ENCODE data around the gene TOMM70. TPM values are rescaled to one million over a fixed set of nuclear protein-coding genes. Genes with fewer than 3 reads are reported as not detected.
A peak's percentile ranks its signal among the peaks of the same experiment; 100 is the strongest.
"Not testable (repeated sequence)": the region's sequence is repeated elsewhere in the genome, so short reads cannot be mapped to it uniquely, and the experiment has no call there.

Gene TOMM70
- 62.2 and 82.9 TPM in 2 replicates for total RNA-seq (2014; rRNA removed; shearing (Covaris generic))

GRCh38 chr3:100400780-100401673, at the start of gene TOMM70, which contains the start of gene LNP1:
Gene TOMM70 (minus strand): TSS chr3:100401089. CDS start chr3:100400949, 140 bp downstream.
Gene LNP1 (plus strand): TSS chr3:100401539. CDS start chr3:100429730, 28,191 bp downstream.
- Histone ChIP-seq H3K27me3 (ENCODE audit: control insufficient read depth, insufficient read depth, low read length) (no peaks in the 10 kb centered on the region), H3K4me3 (ENCODE audit: insufficient read depth, low read depth, low read length) (peak within 1 kb of the TSS; percentile 92), H3K36me3 (replicated peaks; ENCODE audit: control insufficient read depth, insufficient read depth, low read length) (no peaks in the 10 kb centered on the region)
- peak; percentile 85 for DNase-seq

GRCh38 chr3:100449214-100449613, 48.3 kb upstream of the TOMM70 start:
- no peaks in the 10 kb centered on the region for H3K36me3 ChIP-seq (replicated peaks; ENCODE audit: control insufficient read depth, insufficient read depth, low read length)
- no peak overlapping the region for H3K4me3 ChIP-seq (ENCODE audit: insufficient read depth, low read depth, low read length)
- no peak for DNase-seq
- H3K27me3 ChIP-seq (ENCODE audit: control insufficient read depth, insufficient read depth, low read length) = no peaks in the 10 kb centered on the region

- no peak for DNase-seq
- Histone ChIP-seq H3K27me3 (ENCODE audit: control insufficient read depth, insufficient read depth, low read length) (no peaks in the 10 kb centered on the region), H3K36me3 (replicated peaks; ENCODE audit: control insufficient read depth, insufficient read depth, low read length) (no peaks in the 10 kb centered on the region), H3K4me3 (ENCODE audit: insufficient read depth, low read depth, low read length) (no peak overlapping the region)
Measured at GRCh38 chr3:100448079-100448478, 47.2 kb upstream of the TOMM70 start.

- DNase-seq; H3K27me3 ChIP-seq (ENCODE audit: control insufficient read depth, insufficient read depth, low read length); H3K36me3 ChIP-seq (replicated peaks; ENCODE audit: control insufficient read depth, insufficient read depth, low read length); H3K4me3 ChIP-seq (ENCODE audit: insufficient read depth, low read depth, low read length): not testable (repeated sequence)
Measured at GRCh38 chr3:100447067-100447466, 46.2 kb upstream of the TOMM70 start.

GRCh38 chr3:100443690-100444089, 42.8 kb upstream of the TOMM70 start:
- Histone ChIP-seq H3K27me3 (ENCODE audit: control insufficient read depth, insufficient read depth, low read length) (no peaks in the 10 kb centered on the region), H3K4me3 (ENCODE audit: insufficient read depth, low read depth, low read length) (no peak overlapping the region), H3K36me3 (replicated peaks; ENCODE audit: control insufficient read depth, insufficient read depth, low read length) (no peaks in the 10 kb centered on the region)
- no peak for DNase-seq

GRCh38 chr3:100440895-100441294, 40.0 kb upstream of the TOMM70 start:
- Histone ChIP-seq H3K4me3 (ENCODE audit: insufficient read depth, low read depth, low read length) (no peak overlapping the region), H3K36me3 (replicated peaks; ENCODE audit: control insufficient read depth, insufficient read depth, low read length) (no peaks in the 10 kb centered on the region), H3K27me3 (ENCODE audit: control insufficient read depth, insufficient read depth, low read length) (no peaks in the 10 kb centered on the region)
- DNase-seq = no peak

- Histone ChIP-seq H3K4me3 (ENCODE audit: insufficient read depth, low read depth, low read length) (no peak overlapping the region), H3K36me3 (replicated peaks; ENCODE audit: control insufficient read depth, insufficient read depth, low read length) (no peaks in the 10 kb centered on the region), H3K27me3 (ENCODE audit: control insufficient read depth, insufficient read depth, low read length) (no peaks in the 10 kb centered on the region)
- DNase-seq = no peak
Measured at GRCh38 chr3:100438623-100438974, 37.7 kb upstream of the TOMM70 start.

GRCh38 chr3:100437721-100438622, 37.1 kb upstream of the TOMM70 start:
- Histone ChIP-seq H3K36me3 (replicated peaks; ENCODE audit: control insufficient read depth, insufficient read depth, low read length) (no peaks in the 10 kb centered on the region), H3K27me3 (ENCODE audit: control insufficient read depth, insufficient read depth, low read length) (no peaks in the 10 kb centered on the region), H3K4me3 (ENCODE audit: insufficient read depth, low read depth, low read length) (no peak overlapping the region)
- DNase-seq = no peak

- H3K4me3 ChIP-seq (ENCODE audit: insufficient read depth, low read depth, low read length) = no peak overlapping the region
- H3K36me3 ChIP-seq (replicated peaks; ENCODE audit: control insufficient read depth, insufficient read depth, low read length) = no peaks in the 10 kb centered on the region
- H3K27me3 ChIP-seq (ENCODE audit: control insufficient read depth, insufficient read depth, low read length) = no peaks in the 10 kb centered on the region
- no peak for DNase-seq
Measured at GRCh38 chr3:100436951-100437350, 36.1 kb upstream of the TOMM70 start.

- no peak for DNase-seq
- Histone ChIP-seq H3K4me3 (ENCODE audit: insufficient read depth, low read depth, low read length) (no peak overlapping the region), H3K27me3 (ENCODE audit: control insufficient read depth, insufficient read depth, low read length) (no peaks in the 10 kb centered on the region), H3K36me3 (replicated peaks; ENCODE audit: control insufficient read depth, insufficient read depth, low read length) (no peaks in the 10 kb centered on the region)
Measured at GRCh38 chr3:100429187-100429716, 28.4 kb upstream of the TOMM70 start.

GRCh38 chr3:100427699-100428098, 26.8 kb upstream of the TOMM70 start:
- DNase-seq = no peak
- Histone ChIP-seq H3K4me3 (ENCODE audit: insufficient read depth, low read depth, low read length) (no peak overlapping the region), H3K36me3 (replicated peaks; ENCODE audit: control insufficient read depth, insufficient read depth, low read length) (no peaks in the 10 kb centered on the region), H3K27me3 (ENCODE audit: control insufficient read depth, insufficient read depth, low read length) (no peaks in the 10 kb centered on the region)

- no peaks in the 10 kb centered on the region for H3K27me3 ChIP-seq (ENCODE audit: control insufficient read depth, insufficient read depth, low read length)
- DNase-seq = no peak
- H3K36me3 ChIP-seq (replicated peaks; ENCODE audit: control insufficient read depth, insufficient read depth, low read length) = no peaks in the 10 kb centered on the region
- no peak overlapping the region for H3K4me3 ChIP-seq (ENCODE audit: insufficient read depth, low read depth, low read length)
Measured at GRCh38 chr3:100426067-100426682, 25.3 kb upstream of the TOMM70 start.

GRCh38 chr3:100425316-100425715, 24.4 kb upstream of the TOMM70 start:
- no peak for DNase-seq
- Histone ChIP-seq H3K36me3 (replicated peaks; ENCODE audit: control insufficient read depth, insufficient read depth, low read length) (no peaks in the 10 kb centered on the region), H3K27me3 (ENCODE audit: control insufficient read depth, insufficient read depth, low read length) (no peaks in the 10 kb centered on the region), H3K4me3 (ENCODE audit: insufficient read depth, low read depth, low read length) (no peak overlapping the region)

GRCh38 chr3:100424261-100424660, 23.4 kb upstream of the TOMM70 start:
- DNase-seq = no peak
- no peaks in the 10 kb centered on the region for H3K27me3 ChIP-seq (ENCODE audit: control insufficient read depth, insufficient read depth, low read length)
- H3K36me3 ChIP-seq (replicated peaks; ENCODE audit: control insufficient read depth, insufficient read depth, low read length) = no peaks in the 10 kb centered on the region
- no peak overlapping the region for H3K4me3 ChIP-seq (ENCODE audit: insufficient read depth, low read depth, low read length)
